Measurements from ENCODE around the gene LUC7L3.

DNA sequence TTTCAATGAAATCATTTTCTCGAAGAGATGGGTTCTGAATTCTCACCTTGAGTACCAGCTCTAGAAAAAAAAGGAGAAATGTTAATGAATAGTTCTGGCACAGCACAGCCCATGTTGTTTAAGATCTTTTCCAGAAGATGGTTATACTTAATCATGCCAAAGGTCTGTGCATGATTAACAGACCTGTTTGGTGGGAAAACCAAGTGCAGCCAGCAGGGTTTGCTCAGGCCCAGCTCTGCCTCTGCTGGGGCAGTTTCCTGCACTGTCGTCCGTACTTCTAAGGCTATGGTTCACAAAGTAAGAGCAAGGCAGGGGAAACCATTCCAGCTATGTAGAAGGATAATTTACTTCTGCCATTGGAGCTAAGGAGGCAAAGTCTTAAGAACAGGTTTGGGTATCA lies 22.3 kb upstream of the LUC7L3 start:
- TF ChIP-seq, protein P1, sequence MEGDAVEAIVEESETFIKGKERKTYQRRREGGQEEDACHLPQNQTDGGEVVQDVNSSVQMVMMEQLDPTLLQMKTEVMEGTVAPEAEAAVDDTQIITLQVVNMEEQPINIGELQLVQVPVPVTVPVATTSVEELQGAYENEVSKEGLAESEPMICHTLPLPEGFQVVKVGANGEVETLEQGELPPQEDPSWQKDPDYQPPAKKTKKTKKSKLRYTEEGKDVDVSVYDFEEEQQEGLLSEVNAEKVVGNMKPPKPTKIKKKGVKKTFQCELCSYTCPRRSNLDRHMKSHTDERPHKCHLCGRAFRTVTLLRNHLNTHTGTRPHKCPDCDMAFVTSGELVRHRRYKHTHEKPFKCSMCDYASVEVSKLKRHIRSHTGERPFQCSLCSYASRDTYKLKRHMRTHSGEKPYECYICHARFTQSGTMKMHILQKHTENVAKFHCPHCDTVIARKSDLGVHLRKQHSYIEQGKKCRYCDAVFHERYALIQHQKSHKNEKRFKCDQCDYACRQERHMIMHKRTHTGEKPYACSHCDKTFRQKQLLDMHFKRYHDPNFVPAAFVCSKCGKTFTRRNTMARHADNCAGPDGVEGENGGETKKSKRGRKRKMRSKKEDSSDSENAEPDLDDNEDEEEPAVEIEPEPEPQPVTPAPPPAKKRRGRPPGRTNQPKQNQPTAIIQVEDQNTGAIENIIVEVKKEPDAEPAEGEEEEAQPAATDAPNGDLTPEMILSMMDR (conservative IDR thresholded peaks at IDR 0.05 in 1 of 2, IDR thresholded peaks at IDR 0.05 in 1 of 2; ENCODE audit: extremely low read depth in 1 of 2, insufficient read depth in 1 of 2, low read depth in 1 of 2, low read length in 2 of 2), result no peak
- TF ChIP-seq EZH2 (IDR thresholded peaks at IDR 0.05; ENCODE audit: borderline replicate concordance, low read length), result no peak
